Natural killer cell treated with Interleukin-12 subunit alpha and Interleukin-12 subunit beta and Interleukin-15 and Interleukin-18, amount 100 ng/mL, for 72 hours (primary cell): Measurements from ENCODE around the gene TBC1D23. TPM values are rescaled to one million over a fixed set of nuclear protein-coding genes. Genes with fewer than 3 reads are reported as not detected.
"Not testable (repeated sequence)": the region's sequence is repeated elsewhere in the genome, so short reads cannot be mapped to it uniquely, and the experiment has no call there.

Experiments
- ATAC-seq, 2 donors: fragments of 150-1000 bp; cut with Tn5 transposase in 1 of 2; sonication (Bioruptor Pico), chemical (Tn5 transposase) in 1 of 2; 2 replicates each; pipeline ENCODE4 v1.10.0; 2021
- DNase-seq: peaks from one replicate; pipeline ENCODE4 v3.0.0; 2022; ENCODE audit warnings: low spot score
- H3K27ac Mint-ChIP-seq, 2 donors: 1 replicate in 1 of 2; 2 replicates in 1 of 2; pipeline ENCODE4 v1.8.0; 2022; ENCODE audit warnings: mixed read lengths in 2 of 2, mild to moderate bottlenecking in 1 of 2, moderate library complexity in 1 of 2
- H3K27me3 Mint-ChIP-seq, 2 donors: 1 replicate in 1 of 2; 2 replicates in 1 of 2; pipeline ENCODE4 v1.8.0; 2022; ENCODE audit warnings: mixed read lengths in 2 of 2
- H3K36me3 Mint-ChIP-seq: one replicate; pipeline ENCODE4 v1.8.0; 2022; ENCODE audit warnings: mixed read lengths
- H3K4me1 Mint-ChIP-seq, 2 donors: 1 replicate in 1 of 2; 2 replicates in 1 of 2; pipeline ENCODE4 v1.8.0; 2022; ENCODE audit warnings: low read depth in 2 of 2, mixed read lengths in 2 of 2, mild to moderate bottlenecking in 1 of 2
- H3K4me3 Mint-ChIP-seq: one replicate; pipeline ENCODE4 v1.8.0; 2022; ENCODE audit warnings: mixed read lengths
- H3K9me3 Mint-ChIP-seq: 2 replicates; pipeline ENCODE4 v1.8.0; 2022; ENCODE audit warnings: mixed read lengths
- total RNA-seq, 2 donors: library from RNA; stranded (reverse); gene quantifications; one replicate each; pipeline ENCODE4 v1.2.3, GENCODE V29; 2022

The TBC1D23 gene
- total RNA-seq, 2 donors from 2014 or later: 21.5 to 31.4 TPM

GRCh38 chr3:100265016-100265415, 4.2 kb downstream of the TBC1D23 start:
- ATAC-seq: no peak
- Mint-ChIP-seq H3K4me3 (no peak overlapping the region), H3K4me1 (peaks cover 28 to 51% of the 10 kb centered on the region in 2 donors)

DNA sequence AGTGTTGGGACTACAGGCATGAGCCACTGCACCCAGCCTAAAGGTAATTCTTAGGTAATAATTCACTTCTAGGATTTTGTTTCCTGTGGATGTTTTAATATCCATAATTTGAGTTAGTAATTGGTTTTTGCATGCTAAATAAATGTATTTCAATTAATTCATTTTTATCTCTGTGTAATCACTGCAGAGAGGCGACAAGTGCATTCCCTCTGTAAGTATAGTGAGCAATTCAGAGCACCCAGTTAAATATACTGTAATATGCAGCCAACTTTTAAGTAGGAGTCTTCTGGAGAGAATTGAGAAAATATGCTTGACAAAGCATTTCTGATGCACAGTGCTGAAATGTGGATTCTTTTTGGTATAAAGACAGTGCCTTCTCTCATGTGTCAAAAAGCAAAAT, 5.7 kb downstream of the TBC1D23 start:
- DNase-seq: no peak
- no peaks in the 10 kb centered on the region for H3K9me3 Mint-ChIP-seq
- H3K27ac Mint-ChIP-seq: no peak overlapping the region
- peaks cover 29 to 49% of the 10 kb centered on the region in 2 donors for H3K4me1 Mint-ChIP-seq
- no peak overlapping the region for H3K4me3 Mint-ChIP-seq
- no peaks in the 10 kb centered on the region for H3K36me3 Mint-ChIP-seq
- ATAC-seq: no peak
- H3K27me3 Mint-ChIP-seq: no peaks in the 10 kb centered on the region

More at GRCh38 chr3:100265016-100265415, 4.2 kb downstream of the TBC1D23 start:
- Mint-ChIP-seq H3K9me3 (no peaks in the 10 kb centered on the region), H3K27ac (no peak overlapping the region), H3K36me3 (no peaks in the 10 kb centered on the region), H3K27me3 (no peaks in the 10 kb centered on the region)
- no peak for DNase-seq

GRCh38 chr3:100268156-100268555, 7.4 kb downstream of the TBC1D23 start:
- no peak for ATAC-seq
- H3K27me3 Mint-ChIP-seq: no peaks in the 10 kb centered on the region
- H3K36me3 Mint-ChIP-seq: no peaks in the 10 kb centered on the region
- no peak overlapping the region for H3K27ac Mint-ChIP-seq
- H3K4me1 Mint-ChIP-seq: peaks cover 20 to 39% of the 10 kb centered on the region in 2 donors
- H3K4me3 Mint-ChIP-seq: no peak overlapping the region
- H3K9me3 Mint-ChIP-seq: no peaks in the 10 kb centered on the region
- DNase-seq: no peak

- Mint-ChIP-seq H3K27me3 (no peaks in the 10 kb centered on the region), H3K4me1 (peaks cover 20 to 30% of the 10 kb centered on the region in 2 donors), H3K4me3 (no peak overlapping the region), H3K9me3 (no peaks in the 10 kb centered on the region), H3K36me3 (no peaks in the 10 kb centered on the region), H3K27ac (peak overlapping the region in 1 of 2 donors; percentile 41)
- no peak for ATAC-seq
- DNase-seq: no peak
Measured at GRCh38 chr3:100269001-100269400, 8.2 kb downstream of the TBC1D23 start.

- no peaks in the 10 kb centered on the region for H3K36me3 Mint-ChIP-seq
- H3K27me3 Mint-ChIP-seq: no peaks in the 10 kb centered on the region
- DNase-seq: no peak
- peaks cover 22 to 28% of the 10 kb centered on the region in 2 donors for H3K4me1 Mint-ChIP-seq
- peak overlapping the region; percentile 6 for H3K4me3 Mint-ChIP-seq
- peak; percentile 73 to 91 for ATAC-seq
- no peaks in the 10 kb centered on the region for H3K9me3 Mint-ChIP-seq
- H3K27ac Mint-ChIP-seq: peak overlapping the region in 1 of 2 donors; percentile 41
Measured at GRCh38 chr3:100269410-100270214, 8.8 kb downstream of the TBC1D23 start.

- DNase-seq (no peak), ATAC-seq (peak in 1 of 2 donors; percentile 58)
- H3K36me3 Mint-ChIP-seq: no peaks in the 10 kb centered on the region
- peak overlapping the region; percentile 6 for H3K4me3 Mint-ChIP-seq
- H3K9me3 Mint-ChIP-seq: no peaks in the 10 kb centered on the region
- peaks cover 24 to 30% of the 10 kb centered on the region in 2 donors for H3K4me1 Mint-ChIP-seq
- no peak overlapping the region for H3K27ac Mint-ChIP-seq
- H3K27me3 Mint-ChIP-seq: no peaks in the 10 kb centered on the region
Measured at GRCh38 chr3:100270215-100270583, 9.4 kb downstream of the TBC1D23 start.

DNA sequence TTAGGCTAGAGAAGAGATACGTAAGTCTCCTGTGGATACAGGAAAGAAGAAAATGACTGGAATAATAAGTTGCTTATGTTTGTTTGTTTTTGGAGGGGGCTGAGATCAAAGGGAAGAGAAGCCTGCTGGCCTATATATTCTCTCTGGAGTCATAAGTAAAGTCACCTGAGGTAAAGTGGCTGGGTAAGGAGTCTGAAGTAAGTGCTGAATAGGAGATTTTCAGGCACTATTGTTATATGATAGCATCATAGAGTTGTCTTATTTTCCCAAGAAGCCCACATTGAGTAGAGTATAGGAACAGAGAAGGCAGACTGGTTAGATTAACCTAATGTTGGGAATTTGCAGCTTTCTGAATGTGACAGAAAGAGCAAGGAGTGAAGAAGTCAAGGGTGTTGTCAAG, 10.7 kb downstream of the TBC1D23 start:
- Mint-ChIP-seq H3K4me1 (peaks cover 27 to 30% of the 10 kb centered on the region in 2 donors), H3K27ac (no peak overlapping the region), H3K9me3 (no peaks in the 10 kb centered on the region), H3K4me3 (no peak overlapping the region), H3K36me3 (no peaks in the 10 kb centered on the region), H3K27me3 (no peaks in the 10 kb centered on the region)
- ATAC-seq (no peak), DNase-seq (no peak)

DNA sequence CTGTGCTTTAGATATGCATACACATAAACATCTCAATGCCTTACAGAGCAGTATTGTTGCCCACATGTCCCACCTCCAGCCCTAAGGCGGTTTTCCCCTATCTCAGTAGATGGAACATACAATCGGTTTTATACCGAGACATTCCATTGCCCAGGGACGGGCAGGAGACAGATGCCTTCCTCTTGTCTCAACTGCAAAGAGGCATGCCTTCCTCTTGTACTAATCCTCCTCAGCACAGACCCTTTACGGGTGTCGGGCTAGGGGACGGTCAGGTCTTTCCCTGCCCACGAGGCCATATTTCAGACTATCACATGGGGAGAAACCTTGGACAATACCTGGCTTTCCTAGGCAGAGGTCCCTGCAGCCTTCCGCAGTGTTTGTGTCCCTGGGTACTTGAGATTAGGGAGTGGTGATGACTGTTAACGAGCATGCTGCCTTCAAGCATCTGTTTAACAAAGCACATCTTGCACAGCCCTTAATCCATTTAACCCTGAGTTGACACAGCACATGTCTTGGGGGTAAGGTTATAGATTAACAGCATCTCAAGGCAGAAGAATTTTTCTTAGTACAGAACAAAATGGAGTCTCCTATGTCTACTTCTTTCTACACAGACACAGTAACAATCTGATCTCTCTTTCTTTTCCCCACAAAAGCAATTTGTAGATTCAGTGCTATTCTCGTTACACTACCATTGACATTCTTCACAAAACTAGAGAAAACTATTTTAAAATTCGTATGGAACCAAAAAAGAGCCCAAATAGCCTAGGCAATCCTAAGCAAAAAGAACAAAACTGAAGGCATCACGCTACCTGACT, 12.2 kb downstream of the TBC1D23 start:
- not testable (repeated sequence) for DNase-seq, H3K9me3 Mint-ChIP-seq, H3K36me3 Mint-ChIP-seq, ATAC-seq, H3K27me3 Mint-ChIP-seq, H3K27ac Mint-ChIP-seq, H3K4me3 Mint-ChIP-seq
- H3K4me1 Mint-ChIP-seq: peaks cover 27 to 30% of the 10 kb centered on the region in 2 donors

DNA sequence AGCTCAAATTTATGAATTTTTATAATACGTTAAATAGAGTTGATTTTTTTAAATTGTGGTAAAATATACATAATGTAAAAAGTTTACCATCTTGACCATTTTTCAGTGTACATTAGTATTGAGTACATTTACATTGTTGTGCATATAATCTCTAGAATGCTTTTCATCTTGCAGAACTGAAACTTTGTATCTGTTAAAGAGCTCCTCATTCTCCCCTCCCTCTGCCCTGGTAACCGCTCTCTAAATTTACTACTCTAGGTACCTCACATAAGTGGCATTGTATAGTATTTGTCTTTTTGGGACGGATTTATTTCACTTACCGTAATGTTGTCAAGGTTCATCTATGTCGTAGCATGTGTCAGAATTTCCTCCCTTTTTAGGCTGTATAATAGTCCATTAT, 13.6 kb downstream of the TBC1D23 start:
- H3K4me1 Mint-ChIP-seq: peaks cover 27 to 28% of the 10 kb centered on the region in 2 donors
- no peaks in the 10 kb centered on the region for H3K36me3 Mint-ChIP-seq
- H3K27ac Mint-ChIP-seq: no peak overlapping the region

DNA sequence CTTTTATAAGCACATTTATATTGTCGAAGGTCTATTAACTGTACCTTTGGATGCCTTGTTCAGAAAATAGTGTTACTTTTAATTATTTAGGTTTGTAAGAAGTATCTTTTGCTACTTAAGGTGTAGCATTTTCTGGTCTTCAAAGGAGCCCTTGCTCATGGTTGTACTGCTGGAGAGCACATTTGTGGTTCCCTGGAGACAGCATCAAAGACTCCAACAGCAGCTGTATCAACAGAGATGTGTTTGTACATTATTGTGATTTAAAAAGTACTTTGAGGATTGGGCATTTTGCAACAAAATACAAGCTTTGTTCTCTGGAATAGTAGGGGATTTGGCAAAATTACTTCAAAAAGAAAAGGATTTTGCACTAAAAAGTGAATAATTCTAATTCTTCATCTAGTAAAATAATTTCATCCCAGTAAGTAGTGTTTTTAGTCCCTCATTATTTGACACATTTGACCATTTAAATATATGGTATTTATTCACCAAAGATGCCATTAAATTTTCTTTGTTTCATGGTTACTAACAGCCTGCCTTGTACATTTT, 16.5 kb downstream of the TBC1D23 start:
- ATAC-seq (no peak), DNase-seq (no peak)
- Mint-ChIP-seq H3K4me3 (no peak overlapping the region), H3K4me1 (peaks cover 7 to 13% of the 10 kb centered on the region in 2 donors), H3K36me3 (no peaks in the 10 kb centered on the region), H3K27me3 (no peaks in the 10 kb centered on the region), H3K9me3 (no peaks in the 10 kb centered on the region), H3K27ac (no peak overlapping the region)

More for the DNA sequence above, 13.6 kb downstream of the TBC1D23 start:
- Mint-ChIP-seq H3K9me3 (no peaks in the 10 kb centered on the region), H3K4me3 (no peak overlapping the region), H3K27me3 (no peaks in the 10 kb centered on the region)
- DNase-seq (no peak), ATAC-seq (no peak)

DNA sequence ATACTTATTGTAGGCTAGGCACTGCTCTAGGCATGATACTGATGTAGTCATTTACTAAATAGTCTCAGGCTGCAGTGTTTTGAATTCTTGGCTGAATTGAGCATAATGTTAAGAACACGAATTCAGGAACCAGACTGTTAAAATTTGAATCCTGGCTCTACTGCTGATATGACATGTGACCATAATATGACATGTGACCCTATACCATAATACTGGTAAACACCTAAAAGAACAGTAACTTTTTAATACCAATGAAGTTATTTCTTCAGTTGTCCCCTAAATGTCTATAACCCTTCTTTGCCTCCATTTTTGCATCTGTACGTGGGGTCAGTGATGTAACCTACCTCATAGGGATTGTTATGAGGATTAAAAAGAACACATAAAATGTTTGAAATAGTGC, 18.1 kb downstream of the TBC1D23 start:
- ATAC-seq (no peak), DNase-seq (no peak)
- no peak overlapping the region for H3K27ac Mint-ChIP-seq
- no peaks in the 10 kb centered on the region for H3K27me3 Mint-ChIP-seq
- H3K36me3 Mint-ChIP-seq: no peaks in the 10 kb centered on the region
- H3K4me1 Mint-ChIP-seq: peaks cover 7 to 8% of the 10 kb centered on the region in 2 donors
- H3K9me3 Mint-ChIP-seq: no peaks in the 10 kb centered on the region
- no peak overlapping the region for H3K4me3 Mint-ChIP-seq

DNA sequence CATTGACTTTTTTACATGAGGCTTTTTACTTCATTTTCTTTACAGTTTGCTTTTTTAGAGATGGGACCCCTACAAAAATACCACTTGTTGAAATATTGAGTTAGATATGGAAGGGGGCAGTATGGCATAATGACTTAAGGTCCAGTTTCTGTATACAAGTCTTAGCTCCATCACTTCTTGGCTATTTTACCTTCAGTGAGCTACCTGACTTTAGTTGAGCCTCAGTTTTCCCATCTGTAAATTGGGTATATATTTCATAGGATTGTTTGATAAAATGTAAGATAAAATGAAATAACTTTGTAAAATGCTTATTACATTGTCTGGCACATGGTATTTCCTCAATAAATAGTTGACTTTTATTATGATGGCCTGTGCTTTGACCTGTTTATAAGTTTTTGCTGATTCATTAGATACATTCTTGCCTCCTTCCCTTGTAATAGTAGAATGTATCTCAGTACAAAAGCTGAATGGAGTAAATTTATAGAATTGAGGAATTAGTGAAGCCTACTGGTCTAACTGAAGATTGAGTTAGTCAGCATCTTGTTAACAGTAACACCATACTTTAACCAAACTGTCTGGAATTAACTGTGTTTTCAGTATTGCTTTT, 27.6 kb downstream of the TBC1D23 start:
- peaks cover 0 to 2% of the 10 kb centered on the region in 2 donors for H3K4me1 Mint-ChIP-seq
- no peak overlapping the region for H3K27ac Mint-ChIP-seq
- ATAC-seq (no peak), DNase-seq (no peak)
- peaks cover 7% of the 10 kb centered on the region for H3K36me3 Mint-ChIP-seq
- no peak overlapping the region for H3K4me3 Mint-ChIP-seq
- H3K27me3 Mint-ChIP-seq: no peaks in the 10 kb centered on the region
- H3K9me3 Mint-ChIP-seq: no peaks in the 10 kb centered on the region

- DNase-seq (no peak), ATAC-seq (no peak)
- H3K36me3 Mint-ChIP-seq: peaks cover 7% of the 10 kb centered on the region
- no peaks in the 10 kb centered on the region for H3K27me3 Mint-ChIP-seq
- no peaks in the 10 kb centered on the region for H3K9me3 Mint-ChIP-seq
- peaks cover 0 to 2% of the 10 kb centered on the region in 2 donors for H3K4me1 Mint-ChIP-seq
- H3K27ac Mint-ChIP-seq: peak overlapping the region in 1 of 2 donors; percentile 51
- no peak overlapping the region for H3K4me3 Mint-ChIP-seq
Measured at GRCh38 chr3:100289339-100289738, 28.5 kb downstream of the TBC1D23 start.
